MM.1S (cell line): ENCODE measurements around the gene MARCHF6.
"Not testable (repeated sequence)": the region's sequence is repeated elsewhere in the genome, so short reads cannot be mapped to it uniquely, and the experiment has no call there.

Experiments used
- DNase-seq: peaks from one replicate; pipeline ENCODE4 v3.0.0-alpha.2; 2015
- H2AFZ ChIP-seq: fragments of 300-600 bp; sonication (generic); 2 replicates; pipeline ENCODE4 v1.6.0; 2016; ENCODE audit warnings: antibody characterized with exemption, low read length
- H3F3A ChIP-seq: fragments of 300-600 bp; sonication (generic); 2 replicates; pipeline ENCODE4 v1.6.1; 2016; ENCODE audit warnings: mild to moderate bottlenecking, antibody characterized with exemption, low read length, moderate library complexity, mixed read lengths; ENCODE audit not compliant: insufficient read depth
- H3K27ac ChIP-seq: fragments of 300-600 bp; sonication (generic); 2 replicates; pipeline ENCODE4 v1.5.1; 2016; ENCODE audit warnings: mild to moderate bottlenecking, low read length
- H3K27me3 ChIP-seq: fragments of 300-600 bp; sonication (generic); replicated peaks from 2 replicates; pipeline ENCODE4 v1.6.0; 2016; ENCODE audit warnings: low read length; ENCODE audit not compliant: insufficient read depth
- H3K36me3 ChIP-seq: fragments of 300-600 bp; sonication (generic); replicated peaks from 2 replicates; pipeline ENCODE4 v1.6.1; 2016; ENCODE audit warnings: mild to moderate bottlenecking, low read length, mixed read lengths; ENCODE audit not compliant: insufficient read depth
- H3K4me1 ChIP-seq: fragments of 300-600 bp; sonication (generic); 2 replicates; pipeline ENCODE4 v1.6.1; 2016; ENCODE audit warnings: low read length, mixed read lengths
- H3K4me2 ChIP-seq: fragments of 300-600 bp; sonication (generic); 2 replicates; pipeline ENCODE4 v1.6.0; 2016; ENCODE audit warnings: low read depth, low read length
- H3K4me3 ChIP-seq: fragments of 300-600 bp; sonication (generic); 2 replicates; pipeline ENCODE4 v1.5.1; 2016; ENCODE audit warnings: low read length, mixed read lengths
- H3K79me2 ChIP-seq: fragments of 300-600 bp; sonication (generic); 2 replicates; pipeline ENCODE4 v1.6.1; 2016; ENCODE audit warnings: mixed run types, low read length, mixed read lengths
- H3K9ac ChIP-seq: fragments of 300-600 bp; sonication (generic); 2 replicates; pipeline ENCODE4 v1.6.1; 2016; ENCODE audit warnings: low read length, mixed read lengths
- H3K9me2 ChIP-seq: fragments of 300-600 bp; sonication (generic); replicated peaks from 2 replicates; pipeline ENCODE4 v1.6.1; 2016; ENCODE audit warnings: mild to moderate bottlenecking, low read length, mixed read lengths; ENCODE audit not compliant: insufficient read depth
- H3K9me3 ChIP-seq: fragments of 300-600 bp; sonication (generic); replicated peaks from 2 replicates; pipeline ENCODE4 v1.6.1; 2016; ENCODE audit warnings: mild to moderate bottlenecking, low read length, mixed read lengths; ENCODE audit not compliant: insufficient read depth
- H4K20me1 ChIP-seq: fragments of 300-600 bp; sonication (generic); 2 replicates; pipeline ENCODE4 v1.6.1; 2016; ENCODE audit warnings: mild to moderate bottlenecking, low read length, moderate library complexity, mixed read lengths; ENCODE audit not compliant: insufficient read depth
- CTCF ChIP-seq: fragments of 300-600 bp; sonication (generic); IDR thresholded peaks from 2 replicates; pipeline ENCODE4 v1.5.1; 2016; ENCODE audit warnings: antibody characterized with exemption, low read length, mixed read lengths
- EZH2 ChIP-seq: fragments of 300-600 bp; sonication (generic); optimal IDR thresholded peaks from 2 replicates; pipeline ENCODE3; 2017; ENCODE audit warnings: low read depth, mild to moderate bottlenecking, antibody characterized with exemption, low read length, mixed read lengths
- EZH2phosphoT487 ChIP-seq: fragments of 300-600 bp; sonication (generic); IDR thresholded peaks from 2 replicates; pipeline ENCODE4 v1.6.1; 2018; ENCODE audit warnings: antibody characterized with exemption, low read length

Gene MARCHF6

GRCh38 chr5:10308844-10309243 is 44.7 kb upstream of the MARCHF6 start:
- no peak overlapping the region for H3K9ac ChIP-seq
- H3K4me1 ChIP-seq: peaks cover 12% of the 10 kb centered on the region
- H3K27me3 ChIP-seq: no peaks in the 10 kb centered on the region
- H4K20me1 ChIP-seq: no peaks in the 10 kb centered on the region
- no peaks in the 10 kb centered on the region for H3K9me2 ChIP-seq
- H3K27ac ChIP-seq: no peak overlapping the region
- H3F3A ChIP-seq: 0 out of 2 replicates have a peak, but pooled peaks cover 4% of the 10 kb centered on the region
- TF ChIP-seq EZH2phosphoT487 (no peak), EZH2 (no peak), CTCF (no peak)
- no peak overlapping the region for H3K4me3 ChIP-seq
- H3K36me3 ChIP-seq: no peaks in the 10 kb centered on the region
- H3K9me3 ChIP-seq: no peaks in the 10 kb centered on the region
- no peak overlapping the region for H3K4me2 ChIP-seq
- no peak for DNase-seq
- H3K79me2 ChIP-seq: no peaks in the 10 kb centered on the region
- H2AFZ ChIP-seq: no peak overlapping the region

- Histone ChIP-seq H3K9me3 (no peaks in the 10 kb centered on the region), H3K9ac (no peak overlapping the region), H2AFZ (peak overlapping the region; percentile 47), H3K36me3 (no peaks in the 10 kb centered on the region), H3K4me2 (peak overlapping the region; percentile 14; the same call in 1 of the 2 replicates), H3F3A (0 out of 2 replicates have a peak, but pooled peaks cover 4% of the 10 kb centered on the region), H4K20me1 (no peaks in the 10 kb centered on the region), H3K27ac (peak overlapping the region; percentile 20; the same call in 1 of the 2 replicates), H3K79me2 (no peaks in the 10 kb centered on the region), H3K9me2 (no peaks in the 10 kb centered on the region), H3K4me1 (peaks cover 12% of the 10 kb centered on the region), H3K4me3 (no peak overlapping the region), H3K27me3 (no peaks in the 10 kb centered on the region)
- peak; percentile 44 for DNase-seq
- TF ChIP-seq EZH2 (no peak), CTCF (no peak), EZH2phosphoT487 (no peak)
Observed at GRCh38 chr5:10310066-10310779, 43.3 kb upstream of the MARCHF6 start.

- not testable (repeated sequence) for H3K79me2 ChIP-seq, H3K9me2 ChIP-seq, H3K9ac ChIP-seq, H2AFZ ChIP-seq, H3K4me3 ChIP-seq, H3K27ac ChIP-seq, H4K20me1 ChIP-seq, DNase-seq, H3F3A ChIP-seq, H3K36me3 ChIP-seq, H3K9me3 ChIP-seq, H3K27me3 ChIP-seq
- Histone ChIP-seq H3K4me1 (peaks cover 12% of the 10 kb centered on the region), H3K4me2 (peak overlapping the region; percentile 14; the same call in 1 of the 2 replicates)
Observed at GRCh38 chr5:10310835-10311570, 42.5 kb upstream of the MARCHF6 start.
